ENCODE data around the gene TMEM175. TPM values are rescaled to one million over a fixed set of nuclear protein-coding genes. Genes with fewer than 3 reads are reported as not detected.

TMEM175 gene
- total RNA-seq, 1 donor = 15.4 TPM

GRCh38 chr4:962231-963208, 30.3 kb downstream of the TMEM175 start:
- Histone ChIP-seq H3K9me3 (ENCODE audit: low read depth, low read length) (no peaks in the 10 kb centered on the region), H3K4me1 (ENCODE audit: insufficient read depth, low read length) (no peaks in the 10 kb centered on the region), H3K27me3 (ENCODE audit: insufficient read depth, low read length) (no peaks in the 10 kb centered on the region), H3K4me3 (ENCODE audit: low read length) (no peak overlapping the region)

- no peaks in the 10 kb centered on the region for H3K9me3 ChIP-seq (ENCODE audit: low read depth, low read length)
- H3K4me1 ChIP-seq (ENCODE audit: insufficient read depth, low read length) = peaks cover 4% of the 10 kb centered on the region
- no peaks in the 10 kb centered on the region for H3K27me3 ChIP-seq (ENCODE audit: insufficient read depth, low read length)
- no peak overlapping the region for H3K4me3 ChIP-seq (ENCODE audit: low read length)
These were observed 31.3 kb downstream of the TMEM175 start for GRCh38 chr4:963276-964225.

DNA sequence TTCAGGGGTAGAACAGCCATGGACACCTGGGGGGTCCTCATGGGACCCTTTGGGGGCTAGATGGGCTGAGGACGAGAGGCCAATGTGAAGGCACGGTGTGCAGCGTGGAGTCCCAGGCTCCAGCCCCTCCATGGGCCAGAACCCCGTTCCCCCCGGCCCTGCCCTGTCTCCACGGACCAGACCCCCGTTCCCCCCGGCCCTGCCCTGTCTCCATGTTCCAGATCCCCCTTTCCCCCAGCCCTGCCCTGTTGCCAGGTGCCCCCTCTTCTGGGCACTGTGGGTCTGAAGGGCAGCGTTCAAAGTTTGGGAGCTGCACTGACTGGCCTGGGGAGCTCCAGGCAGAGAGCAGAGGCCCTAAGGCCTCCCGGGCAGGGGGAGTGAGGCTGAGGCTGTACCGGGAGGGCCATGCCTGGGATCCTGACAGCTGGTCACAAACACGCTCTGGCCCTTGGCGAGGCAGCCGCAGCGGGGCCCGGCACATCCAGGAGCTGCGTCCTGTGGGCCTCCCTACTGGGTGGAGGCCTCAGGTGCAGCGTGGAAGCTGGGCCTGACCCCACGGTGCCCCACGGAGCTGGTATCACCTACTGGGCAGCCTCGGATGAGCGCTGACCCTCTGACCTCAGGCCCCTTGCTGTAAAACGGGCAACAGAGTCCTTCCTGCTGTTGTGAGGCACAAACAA, 32.2 kb downstream of the TMEM175 start:
- Histone ChIP-seq H3K27me3 (ENCODE audit: insufficient read depth, low read length) (no peaks in the 10 kb centered on the region), H3K4me3 (ENCODE audit: low read length) (no peak overlapping the region), H3K9me3 (ENCODE audit: low read depth, low read length) (no peaks in the 10 kb centered on the region), H3K4me1 (ENCODE audit: insufficient read depth, low read length) (peaks cover 5% of the 10 kb centered on the region)

DNA sequence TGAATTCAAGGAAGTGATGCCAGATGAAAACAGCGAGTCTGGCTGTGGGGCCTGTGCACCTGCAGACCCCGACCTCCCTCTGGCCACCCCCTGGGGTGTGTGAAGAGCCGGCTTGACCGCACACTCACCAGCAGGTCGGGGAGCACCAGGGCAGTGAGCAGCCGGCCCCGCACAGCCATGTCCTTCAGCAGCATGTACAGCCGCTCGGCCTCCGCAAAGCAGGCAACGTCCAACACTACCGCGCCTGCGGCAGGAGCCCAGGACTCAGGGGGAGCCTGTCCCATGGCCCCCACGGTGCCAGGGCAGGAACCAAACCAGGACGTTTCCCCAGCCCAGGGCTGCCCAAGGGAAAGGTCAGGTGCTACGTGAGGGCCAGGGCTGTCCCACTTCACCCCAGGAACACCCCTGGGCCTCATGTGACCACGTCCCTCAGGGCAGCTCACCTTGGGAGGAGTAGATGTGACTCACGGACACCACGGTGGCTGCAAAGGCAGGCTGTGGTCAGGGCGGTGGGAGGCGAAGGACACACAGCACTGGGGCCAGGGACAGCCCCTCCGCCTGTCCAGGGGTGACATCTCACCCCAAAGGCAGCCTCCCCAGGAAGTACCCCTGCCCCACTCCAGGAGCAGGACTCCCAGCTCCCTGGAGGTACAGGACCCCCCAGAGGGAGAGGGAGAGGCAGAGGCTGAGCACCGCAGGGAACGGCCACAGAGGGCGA, 32.9 kb downstream of the TMEM175 start:
- Histone ChIP-seq H3K4me3 (ENCODE audit: low read length) (no peak overlapping the region), H3K27me3 (ENCODE audit: insufficient read depth, low read length) (no peaks in the 10 kb centered on the region), H3K9me3 (ENCODE audit: low read depth, low read length) (no peaks in the 10 kb centered on the region), H3K4me1 (ENCODE audit: insufficient read depth, low read length) (peaks cover 10% of the 10 kb centered on the region)

DNA sequence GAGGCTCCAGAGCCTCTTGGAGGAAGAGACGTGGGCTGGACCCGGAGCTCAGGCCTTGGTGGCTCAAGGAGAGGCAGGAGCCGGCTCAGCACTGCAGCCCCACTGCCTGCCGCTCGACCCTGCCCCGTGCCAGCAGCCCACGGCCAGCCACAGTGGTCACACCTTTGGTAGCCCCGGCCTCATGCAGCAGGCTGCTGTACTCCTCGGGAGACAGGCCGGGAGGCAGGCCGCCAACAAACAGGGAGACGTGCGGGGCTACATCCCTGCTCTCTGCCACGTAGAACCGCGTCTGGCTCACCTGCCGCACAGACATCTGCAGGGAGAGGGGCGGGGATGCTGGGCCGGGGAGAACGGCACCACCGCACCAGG, 33.5 kb downstream of the TMEM175 start:
- no peak overlapping the region for H3K4me3 ChIP-seq (ENCODE audit: low read length)
- H3K9me3 ChIP-seq (ENCODE audit: low read depth, low read length) = no peaks in the 10 kb centered on the region
- H3K4me1 ChIP-seq (ENCODE audit: insufficient read depth, low read length) = peaks cover 16% of the 10 kb centered on the region
- no peaks in the 10 kb centered on the region for H3K27me3 ChIP-seq (ENCODE audit: insufficient read depth, low read length)

GRCh38 chr4:966266-967112, 34.2 kb downstream of the TMEM175 start:
- Histone ChIP-seq H3K4me3 (ENCODE audit: low read length) (no peak overlapping the region), H3K4me1 (ENCODE audit: insufficient read depth, low read length) (peaks cover 23% of the 10 kb centered on the region), H3K9me3 (ENCODE audit: low read depth, low read length) (no peaks in the 10 kb centered on the region), H3K27me3 (ENCODE audit: insufficient read depth, low read length) (no peaks in the 10 kb centered on the region)

DNA sequence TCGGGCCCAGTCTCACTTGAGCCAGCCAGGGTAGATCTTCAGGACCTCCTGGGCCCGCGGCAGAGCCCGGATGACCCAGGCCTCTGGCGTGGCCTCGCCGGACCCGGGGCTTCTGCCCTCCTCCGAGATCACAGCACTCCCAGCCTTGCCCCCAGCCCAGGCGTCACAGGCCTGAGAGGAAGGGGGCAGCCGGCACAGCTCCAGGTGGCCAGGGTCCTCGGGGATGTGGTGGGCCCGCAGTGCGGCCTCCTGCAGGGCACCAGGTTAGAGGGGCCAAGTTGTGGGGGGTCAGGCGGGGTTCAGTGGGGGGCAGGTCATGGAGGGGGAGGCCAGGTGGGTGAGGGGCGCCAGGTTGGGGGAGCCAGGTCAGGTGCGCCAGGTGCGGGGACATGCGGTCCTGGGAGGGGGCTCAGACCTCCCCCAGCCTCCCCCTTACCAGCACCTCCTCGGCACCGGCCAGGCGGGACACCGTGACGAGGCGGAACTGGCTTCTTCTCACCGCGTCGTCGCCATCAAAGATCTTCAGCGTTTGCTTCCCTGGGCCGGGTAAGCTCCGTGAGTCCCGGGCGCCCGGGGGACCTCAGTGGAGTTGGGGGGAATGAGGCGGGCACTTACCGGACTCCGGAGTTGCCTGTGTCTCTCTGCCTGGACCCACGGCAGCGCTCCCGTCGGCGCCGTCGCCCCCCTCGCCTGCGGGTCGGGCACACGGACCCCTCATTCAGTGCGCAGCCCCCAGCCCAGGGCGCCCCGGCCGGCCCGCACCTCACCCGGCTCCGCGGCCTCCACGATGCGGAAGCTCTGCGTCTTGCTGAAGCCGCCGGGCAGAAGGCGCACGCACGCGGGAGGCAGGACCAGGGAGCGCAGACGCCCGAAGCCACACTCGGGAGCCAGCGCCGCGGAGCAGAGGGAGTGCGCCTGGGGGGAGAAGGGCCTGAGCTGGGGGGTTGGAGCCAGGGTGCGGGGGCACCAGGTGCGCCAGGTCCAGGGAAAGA, 35.1 kb downstream of the TMEM175 start:
- no peaks in the 10 kb centered on the region for H3K27me3 ChIP-seq (ENCODE audit: insufficient read depth, low read length)
- H3K4me3 ChIP-seq (ENCODE audit: low read length) = no peak overlapping the region
- no peaks in the 10 kb centered on the region for H3K9me3 ChIP-seq (ENCODE audit: low read depth, low read length)
- peaks cover 32% of the 10 kb centered on the region for H3K4me1 ChIP-seq (ENCODE audit: insufficient read depth, low read length)

DNA sequence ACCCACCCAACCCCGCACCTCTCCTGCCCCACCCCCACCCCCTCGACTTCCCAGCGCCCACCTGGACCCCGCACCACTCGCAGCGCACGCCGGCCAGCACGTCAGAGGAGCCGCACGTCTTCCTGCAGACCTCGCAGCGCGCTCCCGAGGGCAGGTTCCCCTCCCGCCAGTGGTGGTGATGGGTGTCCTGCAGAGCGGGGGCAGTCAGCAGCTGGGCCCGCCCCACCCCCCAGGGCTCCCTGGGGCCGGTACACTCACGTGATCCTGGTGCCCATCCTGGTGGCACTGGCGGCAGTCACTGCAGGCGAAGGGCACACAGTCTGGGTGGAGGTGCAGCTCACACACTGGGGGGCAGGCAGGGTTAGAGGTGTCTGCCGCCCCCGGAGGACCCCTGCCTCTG, 36.0 kb downstream of the TMEM175 start:
- H3K27me3 ChIP-seq (ENCODE audit: insufficient read depth, low read length) = no peaks in the 10 kb centered on the region
- H3K9me3 ChIP-seq (ENCODE audit: low read depth, low read length) = no peaks in the 10 kb centered on the region
- H3K4me1 ChIP-seq (ENCODE audit: insufficient read depth, low read length) = peaks cover 37% of the 10 kb centered on the region
- no peak overlapping the region for H3K4me3 ChIP-seq (ENCODE audit: low read length)

DNA sequence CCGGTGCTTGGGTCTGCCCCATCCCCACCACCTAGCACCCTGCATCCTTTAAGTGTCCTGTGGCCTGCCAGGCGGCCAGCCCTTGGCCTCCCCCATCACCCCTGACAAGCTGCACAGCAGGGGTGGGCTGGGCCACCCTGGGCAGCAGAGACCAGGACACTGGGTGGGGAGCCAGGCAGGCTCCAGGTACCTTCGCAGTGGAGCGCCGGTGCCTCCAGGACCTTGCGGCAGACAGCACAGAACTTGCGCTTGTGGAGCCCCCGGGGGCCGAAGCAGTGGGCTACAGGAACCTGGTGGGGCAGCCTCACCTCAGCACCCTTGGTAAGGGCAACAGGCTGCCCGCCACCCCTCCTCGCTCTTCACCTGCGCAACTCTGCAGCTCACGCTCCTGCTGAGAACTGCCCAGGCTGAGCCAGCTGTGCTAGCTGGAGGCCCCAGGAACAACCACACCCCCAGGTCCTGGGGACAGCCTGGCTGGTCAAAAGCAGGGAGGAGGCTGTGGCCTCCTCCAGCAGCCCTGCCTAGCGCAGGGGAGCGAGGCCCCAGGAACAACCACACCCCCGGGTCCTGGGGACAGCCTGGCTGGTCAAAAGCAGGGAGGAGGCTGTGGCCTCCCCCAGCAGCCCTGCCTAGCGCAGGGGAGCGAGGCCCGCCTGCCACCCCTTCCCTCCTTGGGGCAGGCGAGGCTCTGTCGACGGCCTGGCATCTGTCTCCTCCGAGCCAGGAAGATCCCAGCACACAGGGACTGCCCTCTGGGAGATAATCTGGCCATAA, 36.5 kb downstream of the TMEM175 start:
- H3K4me1 ChIP-seq (ENCODE audit: insufficient read depth, low read length) = peaks cover 39% of the 10 kb centered on the region
- no peak overlapping the region for H3K4me3 ChIP-seq (ENCODE audit: low read length)
- no peaks in the 10 kb centered on the region for H3K9me3 ChIP-seq (ENCODE audit: low read depth, low read length)
- H3K27me3 ChIP-seq (ENCODE audit: insufficient read depth, low read length) = no peaks in the 10 kb centered on the region

- Histone ChIP-seq H3K27me3 (ENCODE audit: insufficient read depth, low read length) (no peaks in the 10 kb centered on the region), H3K9me3 (ENCODE audit: low read depth, low read length) (no peaks in the 10 kb centered on the region), H3K4me3 (ENCODE audit: low read length) (no peak overlapping the region), H3K4me1 (ENCODE audit: insufficient read depth, low read length) (peaks cover 44% of the 10 kb centered on the region)
These were observed 37.9 kb downstream of the TMEM175 start for GRCh38 chr4:970046-970745.

GRCh38 chr4:970854-971520, 38.7 kb downstream of the TMEM175 start:
- Histone ChIP-seq H3K4me3 (ENCODE audit: low read length) (no peak overlapping the region), H3K9me3 (ENCODE audit: low read depth, low read length) (no peaks in the 10 kb centered on the region), H3K4me1 (ENCODE audit: insufficient read depth, low read length) (peaks cover 44% of the 10 kb centered on the region), H3K27me3 (ENCODE audit: insufficient read depth, low read length) (no peaks in the 10 kb centered on the region)
